Endometrial microvascular endothelial cells (primary cell): ENCODE data around the gene CCDC85C. TPM values are rescaled to one million over a fixed set of nuclear protein-coding genes. Genes with fewer than 3 reads are reported as not detected.

ENCODE experiments used
- in situ Hi-C: cut with HindIII; loops from 2 replicates; pipeline ENCODE4 v1.10.0; 2017; ENCODE audit warnings: low sequenced_read_pairs, low pct_unique_long_range_greater_than_20kb; ENCODE audit errors: inconsistent ontology term
- total RNA-seq: library from RNA; depleted of rRNA; stranded (reverse); fragments of >200 nt; gene quantifications from one replicate; pipeline ENCODE4 v1.2.3, GENCODE V29; 2015; ENCODE audit errors: inconsistent ontology term

The CCDC85C gene
- total RNA-seq, 1 donor from 2014 or later = 21.9 TPM

- in situ Hi-C loops = no loop called here
Observed at GRCh38 chr14:99509871-99510555, 94.0 kb downstream of the CCDC85C start.

- in situ Hi-C loops = no loop called here
Observed at GRCh38 chr14:99508896-99509629, 94.9 kb downstream of the CCDC85C start.

GRCh38 chr14:99507860-99508640 lies 96.0 kb downstream of the CCDC85C start:
- in situ Hi-C loops = no loop called here

- in situ Hi-C loops = no loop called here
Observed at GRCh38 chr14:99506276-99506675, 97.7 kb downstream of the CCDC85C start.

- in situ Hi-C loops = no loop called here
Observed at GRCh38 chr14:99505089-99505488, 98.9 kb downstream of the CCDC85C start.

- in situ Hi-C loops = no loop called here
Observed at GRCh38 chr14:99503848-99504453, 100.1 kb downstream of the CCDC85C start.

- in situ Hi-C loops = no loop called here
Observed at GRCh38 chr14:99502989-99503421, 101.0 kb downstream of the CCDC85C start.

- in situ Hi-C loops = no loop called here
Observed at GRCh38 chr14:99497894-99498293, 106.1 kb downstream of the CCDC85C start.

GRCh38 chr14:99497341-99497740 lies 106.7 kb downstream of the CCDC85C start:
- in situ Hi-C loops = no loop called here

GRCh38 chr14:99484106-99484505 lies 119.9 kb downstream of the CCDC85C start:
- in situ Hi-C loops = no loop called here

- in situ Hi-C loops = no loop called here
Observed at GRCh38 chr14:99481745-99482099, 122.3 kb downstream of the CCDC85C start.

- in situ Hi-C loops = no loop called here
Observed at GRCh38 chr14:99480917-99481744, 122.9 kb downstream of the CCDC85C start, which contains the start of gene CCNK. Gene CCNK (plus strand): TSS chr14:99481409. CDS start chr14:99492678, 11,269 bp downstream.

- in situ Hi-C loops = no loop called here
Observed at GRCh38 chr14:99479906-99480869, 123.8 kb downstream of the CCDC85C start, which contains the start of gene SETD3. Gene SETD3 (minus strand): TSS chr14:99480859. CDS start chr14:99465805, 15,054 bp downstream.

GRCh38 chr14:99479160-99479905 lies 124.7 kb downstream of the CCDC85C start:
- in situ Hi-C loops = no loop called here

GRCh38 chr14:99478128-99478527 lies 125.9 kb downstream of the CCDC85C start:
- in situ Hi-C loops = no loop called here

- in situ Hi-C loops = no loop called here
Observed at GRCh38 chr14:99476864-99477263, 127.1 kb downstream of the CCDC85C start.

- in situ Hi-C loops = no loop called here
Observed at GRCh38 chr14:99475660-99476059, 128.3 kb downstream of the CCDC85C start.
